PC-3 (cell line): ENCODE data around the gene DGKG.

Experiments
- CTCF ChIP-seq: fragments of 300-600 bp; sonication (generic); conservative IDR thresholded peaks from 2 replicates; pipeline ENCODE4 v1.5.1; 2017; ENCODE audit warnings: antibody characterized with exemption, low read depth, mild to moderate bottlenecking, low read length
- EZH2 ChIP-seq: fragments of 300-600 bp; sonication (generic); IDR thresholded peaks from one replicate; pipeline ENCODE4 v1.6.1; 2017; ENCODE audit warnings: antibody characterized with exemption, mild to moderate bottlenecking, low read length; ENCODE audit not compliant: unreplicated experiment
- EZH2phosphoT487 ChIP-seq: fragments of 300-600 bp; sonication (generic); IDR thresholded peaks from 2 replicates; pipeline ENCODE4 v1.6.1; 2018; ENCODE audit warnings: mild to moderate bottlenecking, antibody characterized with exemption, low read length, borderline replicate concordance

- no peak for TF ChIP-seq CTCF
- no peak for TF ChIP-seq EZH2
- TF ChIP-seq EZH2phosphoT487: no peak
Measured at GRCh38 chr3:186314896-186315295, 47.1 kb downstream of the DGKG start.
